ENCODE data around the gene CHRNA3.
"Not testable (repeated sequence)": the region's sequence is repeated elsewhere in the genome, so short reads cannot be mapped to it uniquely, and the experiment has no call there.

Gene CHRNA3

GRCh38 chr15:78564743-78565096, 56.1 kb downstream of the CHRNA3 start:
- no peak overlapping the region for H3K4me3 ChIP-seq (ENCODE audit: low read length)
- TF ChIP-seq, protein P1, sequence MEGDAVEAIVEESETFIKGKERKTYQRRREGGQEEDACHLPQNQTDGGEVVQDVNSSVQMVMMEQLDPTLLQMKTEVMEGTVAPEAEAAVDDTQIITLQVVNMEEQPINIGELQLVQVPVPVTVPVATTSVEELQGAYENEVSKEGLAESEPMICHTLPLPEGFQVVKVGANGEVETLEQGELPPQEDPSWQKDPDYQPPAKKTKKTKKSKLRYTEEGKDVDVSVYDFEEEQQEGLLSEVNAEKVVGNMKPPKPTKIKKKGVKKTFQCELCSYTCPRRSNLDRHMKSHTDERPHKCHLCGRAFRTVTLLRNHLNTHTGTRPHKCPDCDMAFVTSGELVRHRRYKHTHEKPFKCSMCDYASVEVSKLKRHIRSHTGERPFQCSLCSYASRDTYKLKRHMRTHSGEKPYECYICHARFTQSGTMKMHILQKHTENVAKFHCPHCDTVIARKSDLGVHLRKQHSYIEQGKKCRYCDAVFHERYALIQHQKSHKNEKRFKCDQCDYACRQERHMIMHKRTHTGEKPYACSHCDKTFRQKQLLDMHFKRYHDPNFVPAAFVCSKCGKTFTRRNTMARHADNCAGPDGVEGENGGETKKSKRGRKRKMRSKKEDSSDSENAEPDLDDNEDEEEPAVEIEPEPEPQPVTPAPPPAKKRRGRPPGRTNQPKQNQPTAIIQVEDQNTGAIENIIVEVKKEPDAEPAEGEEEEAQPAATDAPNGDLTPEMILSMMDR (conservative IDR thresholded peaks at IDR 0.05; ENCODE audit: low read depth, low read length), result no peak
- DNase-seq (ENCODE audit: low read depth), result no peak

GRCh38 chr15:78563092-78563491, 57.7 kb downstream of the CHRNA3 start:
- no peak overlapping the region for H3K4me3 ChIP-seq (ENCODE audit: low read length)
- DNase-seq (ENCODE audit: low read depth), result no peak
- TF ChIP-seq, protein P1 (conservative IDR thresholded peaks at IDR 0.05; ENCODE audit: low read depth, low read length), result no peak

GRCh38 chr15:78561490-78561889, 59.3 kb downstream of the CHRNA3 start:
- DNase-seq (ENCODE audit: low read depth), result no peak
- TF ChIP-seq, protein P1 (conservative IDR thresholded peaks at IDR 0.05; ENCODE audit: low read depth, low read length), result no peak
- H3K4me3 ChIP-seq (ENCODE audit: low read length), result no peak overlapping the region

- DNase-seq (ENCODE audit: low read depth); H3K4me3 ChIP-seq (ENCODE audit: low read length): not testable (repeated sequence)
Measured at GRCh38 chr15:78560201-78560600, 60.6 kb downstream of the CHRNA3 start.

DNA sequence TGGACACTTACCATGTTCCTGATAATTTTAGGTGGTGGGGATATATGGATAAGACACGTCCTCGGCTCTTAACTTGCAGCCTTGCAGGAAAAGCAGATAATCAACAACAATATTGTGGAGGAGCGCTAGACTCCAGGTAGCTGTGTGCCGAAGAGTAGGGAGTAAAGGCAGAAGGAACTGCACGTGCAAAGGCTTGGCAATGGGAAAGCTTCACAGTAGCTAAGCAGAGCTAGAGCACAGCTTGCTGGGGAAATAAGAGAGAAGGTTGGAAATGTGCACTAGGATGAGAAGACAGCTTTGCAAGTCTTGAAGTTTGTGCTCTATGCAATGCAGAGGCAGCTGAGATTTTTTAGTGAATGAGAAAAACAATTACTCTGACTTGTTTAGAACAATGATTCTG, 68.2 kb downstream of the CHRNA3 start:
- TF ChIP-seq, protein P1 (conservative IDR thresholded peaks at IDR 0.05; ENCODE audit: low read depth, low read length), result no peak
- DNase-seq (ENCODE audit: low read depth), result no peak
- H3K4me3 ChIP-seq (ENCODE audit: low read length), result no peak overlapping the region

DNA sequence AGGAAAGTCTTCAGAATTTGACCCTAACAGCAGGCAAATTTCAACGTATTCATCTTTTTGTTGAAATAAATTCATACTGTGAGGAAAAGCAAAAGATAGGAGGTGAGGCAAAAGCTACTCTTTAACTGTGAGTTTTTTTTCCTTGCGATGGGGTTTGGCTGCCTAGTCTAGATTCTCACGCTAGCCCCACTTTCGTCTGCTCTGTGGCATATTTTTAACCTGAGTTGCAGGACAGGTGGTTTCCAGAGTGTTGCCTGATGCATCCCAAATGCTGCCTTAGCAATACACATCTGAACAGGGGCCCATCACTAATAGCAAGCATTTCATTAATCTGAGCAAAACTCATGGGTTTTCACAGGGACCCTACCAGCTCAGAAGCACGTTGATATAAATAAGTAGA, 68.9 kb downstream of the CHRNA3 start:
- H3K4me3 ChIP-seq (ENCODE audit: low read length), result no peak overlapping the region
- no peak for DNase-seq (ENCODE audit: low read depth)
- TF ChIP-seq, protein P1 (conservative IDR thresholded peaks at IDR 0.05; ENCODE audit: low read depth, low read length), result no peak

- DNase-seq (ENCODE audit: low read depth), result no peak
- TF ChIP-seq, protein P1 (conservative IDR thresholded peaks at IDR 0.05; ENCODE audit: low read depth, low read length), result no peak
- no peak overlapping the region for H3K4me3 ChIP-seq (ENCODE audit: low read length)
Measured at GRCh38 chr15:78550815-78551214, 70.0 kb downstream of the CHRNA3 start.

DNA sequence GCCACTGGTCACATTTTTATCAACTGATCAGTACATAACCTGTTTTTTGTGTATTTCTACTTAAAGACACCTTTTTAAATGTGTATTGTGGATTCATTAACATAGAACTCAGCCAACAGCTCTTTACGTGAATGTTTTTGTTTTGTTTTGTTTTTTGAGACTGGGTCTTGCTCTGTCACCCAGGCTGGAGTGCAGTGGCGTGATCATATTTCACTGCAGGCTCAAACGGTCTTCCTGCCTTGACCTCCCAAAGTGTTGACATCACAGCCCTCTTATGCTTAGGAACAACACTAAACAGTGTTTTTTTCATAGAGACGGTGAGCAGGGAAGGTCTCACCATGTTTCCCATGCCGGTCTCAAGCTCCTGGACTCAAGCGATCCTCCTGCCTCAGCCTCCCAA, 70.6 kb downstream of the CHRNA3 start:
- TF ChIP-seq, protein P1 (conservative IDR thresholded peaks at IDR 0.05; ENCODE audit: low read depth, low read length), result no peak
- DNase-seq (ENCODE audit: low read depth), result no peak
- no peak overlapping the region for H3K4me3 ChIP-seq (ENCODE audit: low read length)

Data from retinal pigment epithelial cell (primary cell).